Prostate gland (tissue), 2 donors: ENCODE results near the gene RNU1-2.

Experiments
- CTCF ChIP-seq, 4 experiments: fragments of 200-600 bp in 2 of 4; fragments of 450-650 bp in 2 of 4; sonication (generic) in 2 of 4; IDR thresholded peaks; 1 replicate in 3 of 4; 2 replicates in 1 of 4; pipeline ENCODE4 v1.5.1; 2016 to 2019; ENCODE audit warnings: antibody characterized with exemption in 4 of 4, mild to moderate bottlenecking in 2 of 4, moderate library complexity in 2 of 4
- POLR2A ChIP-seq: fragments of 450-650 bp; IDR thresholded peaks from one replicate; pipeline ENCODE4 v1.6.1; 2016; ENCODE audit warnings: antibody characterized with exemption, mild to moderate bottlenecking
- POLR2AphosphoS5 ChIP-seq: sonication (generic); formaldehyde crosslinking; IDR thresholded peaks from one replicate; pipeline ENCODE4 v1.6.1; 2017; ENCODE audit warnings: antibody characterized with exemption

- TF ChIP-seq CTCF (IDR thresholded peaks at IDR 0.05): no peak
- TF ChIP-seq POLR2AphosphoS5: no peak
- no peak for TF ChIP-seq POLR2A
Measured at GRCh38 chr1:16903458-16903796, 7.6 kb downstream of the RNU1-2 start.
